Psoas muscle (tissue), 8 donors: Measurements from ENCODE around the gene LNX1. TPM values are rescaled to one million over a fixed set of nuclear protein-coding genes. Genes with fewer than 3 reads are reported as not detected.

ENCODE experiments used
- ATAC-seq, 4 donors: fragments of 200-7000 bp; cut with Tn5 transposase; one replicate each; pipeline ENCODE4 v1.9.1; 2020; ENCODE audit warnings: moderate library complexity in 3 of 4, mild to moderate bottlenecking in 2 of 4
- DNase-seq, 2 donors: peaks; one replicate each; pipeline ENCODE4 v3.0.0-alpha.2; 2020
- H3K27ac ChIP-seq: fragments of 200-600 bp; one replicate; pipeline ENCODE4 v1.8.0; 2022
- H3K27me3 ChIP-seq, 3 donors: fragments of 200-600 bp in 1 of 3; one replicate each; pipeline versions ENCODE4 v1.6.1 to v1.8.0; 2013 to 2022; ENCODE audit warnings: low read length in 2 of 3, mild to moderate bottlenecking in 2 of 3, moderate library complexity in 1 of 3; ENCODE audit not compliant: insufficient read depth in 3 of 3
- H3K36me3 ChIP-seq, 2 donors: fragments of 200-600 bp in 1 of 2; one replicate each; pipeline versions ENCODE4 v1.6.1 to v1.8.0; 2013 to 2022; ENCODE audit warnings: low read depth in 1 of 2, mild to moderate bottlenecking in 1 of 2, moderate library complexity in 1 of 2; ENCODE audit not compliant: insufficient read depth in 1 of 2
- H3K4me1 ChIP-seq: fragments of 200-600 bp; one replicate; pipeline ENCODE4 v1.8.0; 2022
- H3K4me3 ChIP-seq: fragments of 200-600 bp; one replicate; pipeline ENCODE4 v1.8.0; 2022; ENCODE audit warnings: mild to moderate bottlenecking
- H3K9me3 ChIP-seq: fragments of 200-600 bp; one replicate; pipeline ENCODE4 v1.8.0; 2022
- CTCF ChIP-seq: fragments of 200-600 bp; IDR thresholded peaks from one replicate; pipeline ENCODE4 v1.8.0; 2022; ENCODE audit warnings: antibody characterized with exemption
- WGBS, 3 donors: extraction: QIAGEN DNeasy Blood & Tissue Kit; methylation state at CpG; one replicate each; pipeline versions ENCODE4 v1.1.6 to v1.1.7; 2013; 5-methylcytosine and 5-hydroxymethylcytosine counted together
- intact Hi-C, 2 donors: fragments of 100-400 bp; cut with DNase I; formaldehyde crosslinking; loops; one replicate each; pipeline versions ENCODE4 v1.11.0 to v1.14.2; 2022
- polyA plus RNA-seq, 3 donors: library from polyadenylated mRNA; stranded (reverse); fragments of 200-250 nt; gene quantifications; one replicate each; pipeline ENCODE4 v1.2.3, GENCODE V29; 2013
- total RNA-seq, 4 donors: library from RNA; stranded (reverse); fragmentation: NEBNext Ultra II Directional in 2 of 4; extraction: Animal tissue kit (Norgen Biotek cat#: 25700) in 2 of 4; gene quantifications; one replicate each; pipeline versions ENCODE4 v1.2.1 to v1.2.4, GENCODE V29; 2021 to 2023
- donor health status: healthy with polysubstance abuse.
- donor health status: DM: no; HTN: no; CAD: no; lungs with moderate emphysema.
- donor health status: Bipolar disorder and iron deficiency.
- donor health status: healthy.
- donor health status: DM: yes; HTN: yes; CAD: no.
- donor health status: DM: no; HTN: no; CAD: no.
- donor health status: DM: no; HTN: no; CAD: no.
- donor health status: DM: yes; HTN: yes; CAD: no.

The LNX1 gene
- total and polyA plus RNA-seq, 7 donors = 2.1 to 13.9 (median 4.3) TPM

- WGBS, 3 donors = 93 to 95% (median 95%) methylated on average over 5 of the region's 5 CpGs
- intact Hi-C loops = loop anchor here in 1 of 2 donors (10.0 kb wide), 1 partner anchor 425 kb away; no protein-coding TSS in a partner anchor
Observed at GRCh38 chr4:53479736-53480525, 111.4 kb downstream of the LNX1 start.

GRCh38 chr4:53478671-53479456 lies 112.4 kb downstream of the LNX1 start:
- 92 to 96% (median 93%) methylated on average over 4 of the region's 4 CpGs for WGBS, 3 donors
- H3K9me3 ChIP-seq = no peaks in the 10 kb centered on the region
- H3K4me1 ChIP-seq = no peaks in the 10 kb centered on the region
- H3K27me3 ChIP-seq = peaks cover 0 to 3% (median 0%) of the 10 kb centered on the region in 3 donors
- no peaks in the 10 kb centered on the region for H3K36me3 ChIP-seq
- no peak for TF ChIP-seq CTCF
- DNase-seq (no peak), ATAC-seq (no peak)
- H3K27ac ChIP-seq = no peak overlapping the region
- no peak overlapping the region for H3K4me3 ChIP-seq
- intact Hi-C loops = no loop called here

More at GRCh38 chr4:53479736-53480525, 111.4 kb downstream of the LNX1 start:
- Histone ChIP-seq H3K27me3 (peaks cover 0 to 3% (median 0%) of the 10 kb centered on the region in 3 donors), H3K4me3 (no peak overlapping the region), H3K27ac (no peak overlapping the region), H3K36me3 (no peaks in the 10 kb centered on the region), H3K4me1 (no peaks in the 10 kb centered on the region), H3K9me3 (no peaks in the 10 kb centered on the region)
- no peak for TF ChIP-seq CTCF
- ATAC-seq (no peak), DNase-seq (no peak)

- DNase-seq (no peak), ATAC-seq (no peak)
- 67 to 91% (median 76%) methylated on average over 1 of the region's 1 CpG for WGBS, 3 donors
- Histone ChIP-seq H3K4me1 (no peaks in the 10 kb centered on the region), H3K27ac (no peak overlapping the region), H3K4me3 (no peak overlapping the region), H3K36me3 (no peaks in the 10 kb centered on the region), H3K27me3 (no peaks in the 10 kb centered on the region), H3K9me3 (no peaks in the 10 kb centered on the region)
- no peak for TF ChIP-seq CTCF
- intact Hi-C loops = no loop called here
Observed at GRCh38 chr4:53477636-53478035, 113.7 kb downstream of the LNX1 start.

- no peak overlapping the region for H3K27ac ChIP-seq
Observed at GRCh38 chr4:53477038-53477565, 114.2 kb downstream of the LNX1 start.

More at GRCh38 chr4:53477038-53477565, 114.2 kb downstream of the LNX1 start:
- Histone ChIP-seq H3K27me3 (no peaks in the 10 kb centered on the region), H3K4me1 (no peaks in the 10 kb centered on the region), H3K9me3 (no peaks in the 10 kb centered on the region), H3K4me3 (no peak overlapping the region), H3K36me3 (no peaks in the 10 kb centered on the region)
- no peak for DNase-seq
- TF ChIP-seq CTCF = no peak
- no peak for ATAC-seq
- WGBS, 3 donors = 76 to 81% (median 78%) methylated on average over 5 of the region's 5 CpGs
- intact Hi-C loops = no loop called here
